Activated T-helper 1 cell treated with anti-CD3 and anti-CD28 coated beads, Interleukin-2, amount 50 U/mL, for 16 hours (primary cell): Measurements from ENCODE around the gene NIBAN1.
A peak's percentile ranks its signal among the peaks of the same experiment; 100 is the strongest.
"Not testable (repeated sequence)": the region's sequence is repeated elsewhere in the genome, so short reads cannot be mapped to it uniquely, and the experiment has no call there.

Experiments used
- DNase-seq, 2 donors: peaks; one replicate each; pipeline ENCODE4 v3.0.0-alpha.2; 2020; ENCODE audit warnings: low read depth in 1 of 2, low spot score in 1 of 2

The NIBAN1 gene

DNA sequence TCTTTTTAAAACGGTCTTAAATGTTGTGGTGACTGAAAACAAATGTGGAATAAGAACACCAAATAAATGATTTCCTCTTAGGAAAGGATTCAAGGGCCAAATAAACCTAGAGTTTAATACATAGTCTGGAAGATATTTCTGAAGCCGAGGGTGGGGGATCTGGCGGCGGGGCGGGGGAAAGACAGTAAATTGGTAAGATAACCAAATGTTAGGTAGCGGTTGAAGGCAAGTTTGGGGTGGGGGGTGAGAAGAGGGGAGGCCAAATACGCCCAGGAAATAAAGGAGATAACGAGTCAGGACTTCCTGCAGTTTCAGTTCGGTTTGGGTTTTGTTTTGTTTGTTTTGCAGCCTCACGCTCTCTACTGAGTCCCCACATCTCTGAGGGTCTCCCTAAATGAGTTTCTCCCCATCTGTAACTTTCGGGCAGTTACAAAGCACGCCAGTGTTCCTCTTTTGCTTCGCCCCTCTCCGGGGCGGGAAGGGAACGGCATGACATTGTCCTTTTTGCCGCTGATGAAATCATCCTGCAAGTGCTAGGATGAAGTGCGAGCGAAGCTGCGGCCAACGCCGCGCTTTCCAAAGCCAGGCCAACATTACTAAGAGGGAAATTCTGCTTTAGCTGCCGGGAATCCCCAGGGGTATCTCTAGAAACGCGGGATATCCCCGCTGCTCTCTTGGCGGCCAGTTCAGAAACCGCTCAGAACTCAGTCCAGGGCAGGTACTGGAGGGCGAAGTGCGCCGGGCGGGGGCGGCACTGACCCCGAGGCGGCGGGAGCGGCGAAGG, 844 bp downstream of the NIBAN1 start:
- DNase-seq, result peak; percentile 15 to 54

DNA sequence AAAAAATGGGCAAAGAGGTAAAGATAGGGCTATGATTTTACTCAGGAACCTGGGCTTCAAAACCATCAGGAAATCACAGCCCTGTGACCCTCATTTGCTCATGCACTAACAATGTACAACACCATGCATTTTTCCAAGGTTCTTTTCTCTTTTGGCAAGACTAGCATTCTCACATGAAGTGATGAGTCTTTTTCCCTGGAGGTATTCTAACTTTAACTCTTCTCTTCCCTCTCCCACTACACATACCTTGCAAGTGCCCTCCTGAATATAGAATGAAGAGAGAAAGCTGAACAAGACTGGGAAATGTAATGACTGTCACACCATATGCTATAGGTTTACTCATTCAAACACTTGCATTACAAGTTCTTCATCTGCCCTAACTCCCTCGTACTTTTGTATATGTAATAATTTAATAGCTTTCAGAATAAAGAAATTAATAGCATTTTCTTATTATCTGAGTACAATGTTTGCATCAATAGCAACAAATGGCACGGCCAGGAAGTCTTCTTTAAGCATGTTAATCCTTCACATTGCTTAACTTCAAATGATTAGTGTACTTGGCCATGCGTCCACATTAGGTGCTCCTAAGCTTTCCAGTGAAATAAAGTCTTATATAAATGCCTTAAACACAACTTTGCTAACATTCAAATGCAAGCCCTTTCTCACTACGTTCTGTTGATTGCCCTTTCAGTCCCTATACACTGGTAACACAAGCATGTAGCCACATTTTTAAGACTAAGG, 1.8 kb downstream of the NIBAN1 start:
- no peak for DNase-seq

DNA sequence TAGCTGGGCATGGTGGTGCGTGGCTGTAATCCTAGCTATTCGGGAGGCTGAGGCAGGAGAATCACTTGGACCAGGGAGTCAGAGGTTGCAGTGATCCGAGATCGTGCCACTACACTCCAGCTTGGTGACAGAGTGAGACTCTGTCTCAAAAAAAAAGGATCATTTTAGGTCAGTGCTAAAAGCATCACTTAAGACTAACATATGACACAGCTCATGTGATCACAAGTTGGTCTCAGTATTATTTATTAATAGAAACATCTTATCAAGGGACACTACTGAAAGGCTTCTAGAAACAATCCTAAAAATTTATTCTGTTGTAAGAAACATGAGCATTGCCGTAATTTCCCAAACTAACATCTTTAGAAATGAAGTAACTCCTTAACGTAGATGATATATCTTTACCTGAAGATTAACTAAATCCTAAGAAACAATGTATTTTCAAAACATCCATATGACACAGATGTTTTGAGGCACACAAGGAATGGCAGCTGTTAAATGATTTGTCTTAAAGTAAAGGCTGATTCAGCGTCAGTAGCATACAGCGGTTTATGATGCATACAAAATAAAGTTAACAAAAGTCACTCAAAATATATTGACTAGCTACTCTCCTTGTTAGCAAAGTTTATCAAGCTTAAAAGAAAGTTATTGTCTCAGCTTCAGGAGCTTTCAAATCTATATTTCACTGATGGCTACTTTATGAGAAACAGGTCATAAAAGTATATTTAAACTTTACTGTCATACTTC, 2.6 kb downstream of the NIBAN1 start:
- DNase-seq, result no peak

DNA sequence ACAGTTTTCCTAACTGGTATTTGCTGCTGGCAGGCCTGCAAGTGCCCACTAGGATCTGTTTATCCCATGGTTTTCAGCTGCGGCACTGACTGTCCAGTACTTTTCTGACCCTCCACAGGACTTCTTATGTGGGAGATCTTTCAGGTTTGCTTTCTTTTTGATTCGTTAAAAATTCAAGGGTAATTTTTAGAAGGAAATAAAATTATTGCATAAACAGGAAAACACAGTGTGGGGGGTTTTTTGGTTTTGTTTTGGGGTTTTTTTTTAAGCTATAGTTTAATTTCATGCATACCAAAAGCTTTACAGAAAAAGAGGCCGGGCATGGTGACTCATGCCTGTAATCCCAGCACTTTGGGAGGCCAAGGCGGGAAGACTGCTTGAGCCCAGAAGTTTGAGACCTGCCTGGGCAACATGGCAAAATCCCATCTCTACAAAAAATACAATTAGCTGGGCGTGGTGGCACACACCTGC, 3.6 kb downstream of the NIBAN1 start:
- DNase-seq, result no peak

DNA sequence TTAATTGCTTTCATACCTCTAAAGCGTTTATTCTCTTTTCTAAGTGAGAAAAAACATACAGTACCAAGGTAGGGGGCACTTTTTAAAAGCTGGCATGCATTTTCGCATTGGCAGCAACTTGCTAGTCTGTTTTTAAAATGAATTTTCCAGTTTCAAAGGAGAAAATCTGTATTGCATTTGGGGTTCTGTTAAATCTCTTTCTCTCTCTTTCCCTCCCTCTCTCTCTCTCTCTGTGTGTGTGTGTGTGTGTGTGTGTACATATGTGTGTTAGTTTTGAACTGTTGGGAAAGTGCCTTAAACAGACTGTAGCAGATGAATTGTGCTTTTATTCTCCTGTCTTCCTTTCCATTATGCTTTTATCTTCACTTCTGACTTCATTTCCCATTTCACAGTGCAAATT, 7.3 kb downstream of the NIBAN1 start:
- no peak for DNase-seq

DNA sequence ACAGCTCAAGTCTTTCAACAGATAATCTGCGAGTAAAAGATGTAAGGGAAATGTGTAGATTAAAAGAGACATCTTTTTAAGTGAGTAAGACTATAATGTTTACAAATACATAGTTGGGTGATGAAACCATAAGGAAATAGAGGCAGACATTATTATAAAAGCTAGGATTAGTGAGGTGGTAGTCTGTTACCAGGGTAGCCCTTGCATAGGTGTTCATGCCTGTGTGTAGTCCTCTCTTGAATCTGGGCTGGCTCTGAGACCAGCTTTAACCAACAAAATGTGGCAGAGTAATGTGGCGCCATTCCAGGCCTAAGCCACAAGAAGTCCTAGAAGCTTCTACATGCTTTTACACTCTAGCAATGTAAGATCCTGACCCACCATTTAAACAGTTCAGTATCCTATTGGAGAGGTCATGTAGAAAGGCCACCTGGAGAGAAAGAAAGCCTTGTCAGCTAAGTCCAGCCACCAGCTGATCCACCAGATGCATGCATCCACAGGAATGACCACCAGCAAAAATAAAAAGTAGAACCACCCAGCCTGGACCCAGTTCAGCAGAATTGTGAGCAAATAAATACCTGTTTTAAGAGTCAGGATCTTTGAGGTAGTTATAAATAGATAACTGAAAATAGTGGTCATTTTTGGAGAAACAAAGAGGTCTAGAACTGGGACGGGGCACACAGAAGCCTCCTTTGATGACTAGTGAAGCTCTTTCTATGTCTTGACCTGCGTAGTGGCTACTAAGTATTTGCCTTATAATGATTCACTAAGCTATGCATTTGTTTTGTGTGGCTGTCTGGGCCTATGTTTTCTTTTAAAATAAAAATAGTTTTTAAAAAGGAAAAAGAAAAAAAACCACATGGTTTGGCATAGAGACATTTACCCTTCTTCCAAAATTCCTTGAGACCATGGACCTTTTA, 8.1 kb downstream of the NIBAN1 start:
- DNase-seq, result no peak

DNA sequence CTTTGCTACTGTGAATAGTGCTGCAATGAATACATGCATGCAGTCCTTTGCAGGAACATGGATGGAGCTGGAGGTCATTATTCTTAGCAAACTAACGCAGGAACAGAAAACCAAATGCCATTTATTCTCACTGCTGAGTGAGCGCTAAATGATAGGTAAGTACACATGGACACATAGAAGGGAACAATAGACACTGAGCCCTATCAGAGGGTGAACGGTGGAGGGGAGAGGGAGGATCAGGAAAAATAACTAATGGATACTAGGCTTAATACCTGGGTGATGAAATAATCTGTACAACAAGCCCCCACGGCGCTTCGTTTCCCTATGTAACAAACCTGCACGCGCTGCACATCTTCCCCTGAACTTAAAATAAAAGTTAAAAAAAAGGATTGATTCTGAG, 8.9 kb downstream of the NIBAN1 start:
- no peak for DNase-seq

DNA sequence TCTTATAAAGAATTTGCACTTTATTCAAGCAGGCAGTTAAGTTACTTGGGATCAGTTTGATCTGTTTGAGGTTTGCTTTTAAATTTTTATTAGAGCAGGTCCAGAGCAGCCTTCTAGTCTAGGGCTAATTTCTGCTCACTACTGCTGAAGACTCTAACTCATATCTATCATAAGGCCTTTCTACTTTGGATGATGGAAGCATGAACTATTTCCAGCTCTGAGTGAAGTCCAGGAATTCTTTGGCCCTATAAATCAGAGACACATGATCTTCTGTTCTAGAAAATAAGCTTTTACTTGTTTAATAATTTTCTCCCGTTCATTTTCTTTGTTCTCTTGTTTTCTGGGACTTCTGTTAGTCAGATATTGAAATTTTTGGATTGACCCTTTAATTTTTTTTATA, 14.7 kb downstream of the NIBAN1 start:
- no peak for DNase-seq

DNA sequence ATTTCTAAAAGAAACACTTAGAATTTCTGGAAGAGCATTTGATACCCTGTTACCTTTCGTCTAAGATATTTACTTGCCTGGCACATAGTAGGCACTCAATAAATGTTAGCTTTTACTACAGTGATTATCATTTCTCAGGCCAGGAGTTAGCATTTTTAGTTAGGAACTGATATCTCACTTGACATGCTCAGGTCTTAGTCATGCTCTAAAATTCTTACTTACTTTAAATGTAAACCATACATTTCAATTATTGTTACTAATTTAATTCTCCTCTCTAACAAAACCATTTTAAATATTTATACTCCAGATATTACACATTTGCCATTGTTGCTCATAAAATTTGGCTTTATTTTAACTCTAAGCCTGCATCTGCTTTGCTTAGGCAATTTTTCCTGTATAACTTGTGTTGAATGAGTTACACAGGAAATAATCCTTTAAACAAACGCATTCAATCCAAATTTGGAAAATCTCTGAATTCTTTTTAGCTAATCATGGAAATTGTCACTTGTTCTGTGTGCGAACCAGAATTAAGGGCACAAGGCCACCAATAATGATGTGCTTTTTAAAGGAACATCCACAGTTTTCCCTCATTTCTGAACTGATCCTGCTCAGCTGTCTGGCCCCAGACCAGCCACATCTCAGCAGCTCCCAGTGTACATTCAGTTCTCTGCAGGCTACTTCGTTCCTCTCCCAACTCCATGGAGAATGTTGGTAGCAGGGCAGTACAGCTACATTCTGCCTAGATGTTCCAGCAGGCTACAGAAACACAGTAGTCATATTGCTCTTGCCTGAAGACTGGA, 15.6 kb downstream of the NIBAN1 start:
- DNase-seq, result no peak

DNA sequence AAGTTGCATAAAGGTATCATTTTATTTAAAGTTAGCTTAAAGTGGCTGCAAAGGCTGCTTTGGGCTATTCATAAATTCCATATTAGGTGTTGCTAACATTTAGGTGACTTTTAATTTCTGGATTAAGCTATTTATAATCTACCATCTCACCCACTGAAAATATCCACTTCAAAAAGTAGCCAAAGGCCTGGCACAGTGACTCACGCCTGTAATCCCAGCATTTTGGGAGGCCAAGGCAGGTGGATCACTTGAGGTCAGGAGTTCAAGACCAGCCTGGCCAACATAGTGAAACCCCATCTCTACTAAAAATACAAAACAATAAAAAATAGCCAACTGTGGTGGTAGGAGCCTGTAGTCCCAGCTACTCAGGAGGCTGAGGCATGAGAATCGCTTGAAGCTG, 16.4 kb downstream of the NIBAN1 start:
- not testable (repeated sequence) for DNase-seq

DNA sequence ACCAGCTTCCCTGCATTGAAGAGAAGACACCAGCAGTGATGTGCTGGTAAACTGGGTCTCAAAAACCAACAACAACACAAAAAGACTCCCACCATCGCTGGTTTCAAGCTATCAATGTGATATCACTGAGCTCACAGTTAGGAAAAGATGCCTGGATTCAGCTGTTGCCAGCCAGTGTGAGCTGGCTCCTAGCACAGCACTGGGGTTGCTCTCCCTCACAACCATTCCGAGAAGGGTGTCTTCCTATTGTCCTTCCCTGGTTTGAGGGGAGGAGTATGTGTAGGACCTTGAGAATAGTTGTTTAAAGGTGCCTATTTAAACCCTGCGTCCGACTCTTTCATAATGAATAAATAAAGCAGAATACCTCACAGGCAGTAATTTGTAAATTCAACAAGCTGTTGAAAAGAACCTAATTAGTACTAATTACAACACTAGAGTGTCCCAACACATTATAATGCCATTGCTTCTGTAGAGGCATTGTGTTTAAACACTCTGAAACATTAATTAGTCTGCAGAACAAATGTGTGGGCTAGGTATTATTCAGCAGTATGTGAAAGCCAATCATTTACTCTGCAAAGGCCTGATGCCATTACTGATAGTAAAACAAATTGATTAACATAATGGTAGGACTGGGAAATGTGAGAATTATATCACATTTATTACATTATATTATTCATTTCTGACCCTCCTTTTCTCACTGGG, 17.2 kb downstream of the NIBAN1 start:
- no peak for DNase-seq

DNA sequence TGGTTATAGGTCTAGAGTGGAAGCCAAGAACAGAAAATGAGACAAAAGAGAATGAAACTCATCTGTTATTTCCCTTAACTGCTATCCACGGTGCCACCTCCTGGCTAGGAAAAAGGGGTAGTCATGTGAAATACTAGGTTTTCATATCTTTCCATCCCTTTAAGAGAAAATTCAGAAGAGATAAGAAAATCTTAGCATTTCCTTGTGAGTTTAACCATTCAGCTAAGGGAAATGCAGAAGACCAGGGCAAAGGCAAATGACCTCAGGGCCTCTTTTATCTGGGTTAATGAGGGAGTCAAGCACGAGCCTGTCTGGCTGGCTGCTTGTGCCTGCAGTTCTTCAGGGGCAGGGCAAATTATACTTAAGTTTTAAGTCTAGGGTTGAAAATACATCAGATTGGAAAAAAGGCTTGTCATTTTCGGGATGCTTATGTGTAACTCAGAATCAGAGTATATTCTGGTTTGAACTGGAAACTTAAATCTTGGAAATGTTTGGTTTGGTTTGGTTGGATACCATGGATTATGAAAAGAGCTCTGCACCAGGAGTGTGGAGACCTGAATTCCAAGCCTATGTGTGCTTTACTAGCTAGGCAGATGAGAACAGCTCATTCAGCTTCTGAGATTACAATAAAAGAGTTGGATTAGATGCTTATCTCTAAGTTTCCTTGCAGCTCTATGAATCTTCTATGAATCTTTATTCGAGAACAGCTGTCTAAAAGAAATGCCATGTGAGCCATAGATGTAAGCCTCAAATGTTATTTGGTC, 19.9 kb downstream of the NIBAN1 start:
- no peak for DNase-seq

DNA sequence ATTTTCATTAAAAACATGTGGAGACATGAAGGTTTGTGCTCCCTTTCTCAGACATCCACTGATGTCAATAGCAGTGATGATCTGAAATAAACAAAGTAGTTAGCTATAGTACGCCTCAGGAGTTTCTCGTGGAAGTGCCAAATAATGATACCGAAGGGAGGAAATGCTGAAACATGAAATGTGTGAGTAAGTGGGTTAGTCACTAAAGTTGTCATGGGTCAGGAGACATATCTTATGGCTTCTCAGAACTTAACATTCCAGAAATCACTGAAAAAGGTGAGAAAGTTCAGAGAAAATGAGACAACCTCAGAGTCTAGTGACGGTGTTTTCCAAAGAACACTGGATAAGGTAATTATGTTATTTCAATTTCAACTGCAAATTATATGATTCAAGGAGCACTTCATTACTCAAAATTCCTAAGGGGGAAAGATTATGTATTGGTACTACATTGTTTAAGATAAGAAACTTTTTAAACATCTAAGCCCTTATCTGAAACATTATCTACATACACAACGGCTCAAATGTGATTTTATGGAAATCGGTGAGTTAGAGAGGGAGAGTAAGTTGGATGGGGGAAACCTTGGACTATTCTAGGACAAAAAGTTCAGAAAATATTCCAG, 20.6 kb downstream of the NIBAN1 start:
- no peak for DNase-seq

DNA sequence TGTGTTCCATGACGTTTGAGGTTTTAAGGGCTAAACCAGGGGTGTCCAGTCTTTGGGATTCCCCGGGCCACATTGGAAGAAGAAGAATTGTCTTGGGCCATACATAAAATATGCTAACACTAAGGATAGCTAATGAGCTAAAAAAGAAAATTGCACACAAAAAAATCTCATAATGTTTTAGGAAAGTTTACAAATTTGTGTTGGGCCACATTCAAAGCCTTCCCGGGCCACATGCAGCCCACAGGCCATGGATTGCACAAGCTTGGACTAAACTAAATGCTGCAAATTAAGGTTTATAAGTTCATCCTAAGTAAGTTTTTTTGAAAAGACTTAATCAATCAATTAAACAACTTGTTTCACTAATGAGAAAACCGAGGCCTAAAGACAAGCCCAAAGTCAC, 21.9 kb downstream of the NIBAN1 start:
- DNase-seq, result no peak

DNA sequence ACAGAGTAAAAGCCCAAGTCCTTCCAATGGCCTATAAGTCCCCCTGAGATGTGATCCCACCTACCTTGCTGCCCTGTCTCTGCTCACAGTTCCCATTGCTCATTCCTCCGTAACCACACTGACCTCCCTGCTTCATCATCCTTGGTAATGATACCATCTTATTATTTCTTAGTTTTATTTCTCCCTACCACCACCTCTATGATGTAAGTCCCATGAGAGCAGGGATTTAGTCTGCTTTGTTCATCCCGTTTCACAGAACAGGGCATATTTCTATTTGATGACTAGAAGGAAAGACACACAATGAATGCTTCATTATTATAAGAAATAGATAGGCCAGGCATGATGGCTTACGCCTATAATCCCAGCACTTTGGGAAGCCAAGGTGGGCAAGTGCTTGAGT, 22.5 kb downstream of the NIBAN1 start:
- DNase-seq, result no peak

DNA sequence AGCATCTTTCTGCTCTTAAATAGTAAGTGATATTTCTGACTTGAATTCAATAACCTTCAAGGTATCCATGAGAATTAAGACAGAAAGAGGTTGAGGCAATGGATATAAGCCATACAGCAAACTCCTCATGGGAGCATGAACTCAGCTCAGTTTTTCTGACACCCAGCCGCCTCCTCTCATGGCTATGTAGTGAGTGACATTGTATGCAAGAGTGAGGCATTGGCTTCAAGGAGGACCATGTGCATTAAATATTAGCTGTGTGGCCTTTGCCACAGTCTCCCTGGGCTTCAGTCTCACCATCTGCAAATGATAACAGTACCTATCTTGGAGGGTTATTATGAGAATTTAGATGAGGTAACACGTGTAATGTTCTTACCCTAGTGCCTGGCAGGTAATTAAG, 23.4 kb downstream of the NIBAN1 start:
- no peak for DNase-seq

DNA sequence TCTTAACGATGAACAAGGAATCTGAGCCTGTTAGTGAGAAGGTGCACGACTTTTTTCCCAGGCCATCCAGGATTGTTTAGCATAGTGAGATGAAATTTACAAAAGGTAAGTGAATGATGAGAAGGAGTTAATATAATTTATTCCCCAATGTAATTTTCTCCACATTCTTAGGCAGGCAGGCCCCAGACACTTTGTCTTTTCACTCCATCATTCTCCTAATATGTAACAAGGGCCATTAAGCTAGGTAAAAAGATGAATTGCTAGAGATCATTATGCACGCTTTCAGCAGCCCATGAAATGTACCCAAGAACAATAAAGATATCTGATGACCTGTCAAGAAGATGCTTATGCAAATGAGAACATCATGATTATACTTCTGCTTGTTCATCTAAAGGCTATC, 24.1 kb downstream of the NIBAN1 start:
- DNase-seq, result no peak
